GM19372 (cell line): ENCODE data around the gene IGFL4.

Experiments
- ATAC-seq: cut with Tn5 transposase; IDR thresholded peaks from one replicate; pipeline ENCODE4 v1.9.1; 2021; ENCODE audit warnings: mild to moderate bottlenecking, low read depth, moderate library complexity; ENCODE audit not compliant: unreplicated experiment

IGFL4 gene

GRCh38 chr19:46022431-46023310, 18.1 kb downstream of the IGFL4 start, which contains the start of gene PGLYRP1:
TSS of gene PGLYRP1 (minus strand) at chr19:46023053. CDS start at chr19:46023021, 32 bp downstream.
- no peak for ATAC-seq

GRCh38 chr19:46022061-46022430, 18.8 kb downstream of the IGFL4 start:
- no peak for ATAC-seq

GRCh38 chr19:46021531-46022041, 19.2 kb downstream of the IGFL4 start:
- ATAC-seq = no peak

GRCh38 chr19:46020819-46021125, 20.0 kb downstream of the IGFL4 start:
- no peak for ATAC-seq

- ATAC-seq = no peak
Observed at GRCh38 chr19:46019270-46019669, 21.5 kb downstream of the IGFL4 start.

- ATAC-seq = no peak
Observed at GRCh38 chr19:46018729-46019251, 22.0 kb downstream of the IGFL4 start.

GRCh38 chr19:46017874-46018675, 22.7 kb downstream of the IGFL4 start:
- no peak for ATAC-seq

- no peak for ATAC-seq
Observed at GRCh38 chr19:46017095-46017429, 23.7 kb downstream of the IGFL4 start.

GRCh38 chr19:46016426-46017094, 24.2 kb downstream of the IGFL4 start:
- ATAC-seq = no peak

- ATAC-seq = no peak
Observed at GRCh38 chr19:46015687-46016425, 24.9 kb downstream of the IGFL4 start.

GRCh38 chr19:46014941-46015686, 25.7 kb downstream of the IGFL4 start:
- no peak for ATAC-seq

- ATAC-seq = no peak
Observed at GRCh38 chr19:46014534-46014933, 26.3 kb downstream of the IGFL4 start.

- ATAC-seq = no peak
Observed at GRCh38 chr19:46009530-46010510, 31.0 kb downstream of the IGFL4 start.

- ATAC-seq = no peak
Observed at GRCh38 chr19:46006411-46006810, 34.4 kb downstream of the IGFL4 start.

GRCh38 chr19:46002678-46003275, 38.0 kb downstream of the IGFL4 start:
- ATAC-seq = no peak

GRCh38 chr19:46000491-46001246, 40.1 kb downstream of the IGFL4 start:
- ATAC-seq = no peak

GRCh38 chr19:45999653-46000121, 41.1 kb downstream of the IGFL4 start:
- no peak for ATAC-seq
